Naive thymus-derived CD8-positive, alpha-beta T cell (primary cell): ENCODE results near the gene ATXN2. TPM values are rescaled to one million over a fixed set of nuclear protein-coding genes. Genes with fewer than 3 reads are reported as not detected.
"Not testable (repeated sequence)": the region's sequence is repeated elsewhere in the genome, so short reads cannot be mapped to it uniquely, and the experiment has no call there.

Experiments
- ATAC-seq, 2 donors: fragments of 150-1000 bp; cut with Tn5 transposase in 1 of 2; sonication (Bioruptor Pico), chemical (Tn5 transposase) in 1 of 2; 1 replicate in 1 of 2; 2 replicates in 1 of 2; pipeline ENCODE4 v1.10.0; 2021; ENCODE audit warnings: mild to moderate bottlenecking in 2 of 2, moderate library complexity in 2 of 2
- POLR2A ChIA-PET: fragments of 350-600 bp; sonication (Branson Sonifier 250); formaldehyde crosslinking; loops from one replicate; lab custom pipeline; 2021; ENCODE audit warnings: antibody characterized with exemption; lab: Charles Lee
- DNase-seq, 10 donors: peaks; one replicate each; pipeline versions ENCODE4 v3.0.0 to v3.0.0-alpha.2; 2020 to 2022
- H3K27ac Mint-ChIP-seq, 10 donors: one replicate each; pipeline ENCODE4 v1.8.0; 2020 to 2022; ENCODE audit warnings: mild to moderate bottlenecking in 10 of 10, mixed read lengths in 10 of 10, moderate library complexity in 4 of 10, inconsistent platforms in 1 of 10
- H3K27me3 Mint-ChIP-seq, 5 donors: one replicate each; pipeline ENCODE4 v1.8.0; 2021 to 2022; ENCODE audit warnings: mixed read lengths in 5 of 5
- H3K36me3 Mint-ChIP-seq, 3 donors: one replicate each; pipeline ENCODE4 v1.8.0; 2020 to 2022; ENCODE audit warnings: mixed read lengths in 3 of 3, mild to moderate bottlenecking in 2 of 3, inconsistent platforms in 1 of 3
- H3K4me1 Mint-ChIP-seq, 4 donors: one replicate each; pipeline ENCODE4 v1.8.0; 2021 to 2022; ENCODE audit warnings: mixed read lengths in 4 of 4
- H3K4me3 Mint-ChIP-seq, 10 donors: one replicate each; pipeline ENCODE4 v1.8.0; 2020 to 2022; ENCODE audit warnings: mild to moderate bottlenecking in 10 of 10, mixed read lengths in 10 of 10, moderate library complexity in 6 of 10, inconsistent platforms in 1 of 10
- H3K9me3 Mint-ChIP-seq, 9 donors: one replicate each; pipeline ENCODE4 v1.8.0; 2020 to 2022; ENCODE audit warnings: mixed read lengths in 9 of 9, mild to moderate bottlenecking in 3 of 9, inconsistent platforms in 1 of 9, moderate library complexity in 1 of 9
- polyA plus RNA-seq, 3 donors: library from polyadenylated mRNA; unstranded; fragments of 300-500 nt; fragmentation: Illumina TruSeq; gene quantifications; one replicate each; pipeline ENCODE4 v1.2.3, GENCODE V29; 2021
- total RNA-seq, 8 experiments: library from RNA in 2 of 8; stranded (reverse) in 2 of 8; gene quantifications; one replicate each; pipeline ENCODE4 v1.2.3 and lab custom pipeline; 2021 to 2026

Gene ATXN2
- total and polyA plus RNA-seq, 5 experiments from 2014 or later = 14.5 to 63.0 (median 27.4) TPM

DNA sequence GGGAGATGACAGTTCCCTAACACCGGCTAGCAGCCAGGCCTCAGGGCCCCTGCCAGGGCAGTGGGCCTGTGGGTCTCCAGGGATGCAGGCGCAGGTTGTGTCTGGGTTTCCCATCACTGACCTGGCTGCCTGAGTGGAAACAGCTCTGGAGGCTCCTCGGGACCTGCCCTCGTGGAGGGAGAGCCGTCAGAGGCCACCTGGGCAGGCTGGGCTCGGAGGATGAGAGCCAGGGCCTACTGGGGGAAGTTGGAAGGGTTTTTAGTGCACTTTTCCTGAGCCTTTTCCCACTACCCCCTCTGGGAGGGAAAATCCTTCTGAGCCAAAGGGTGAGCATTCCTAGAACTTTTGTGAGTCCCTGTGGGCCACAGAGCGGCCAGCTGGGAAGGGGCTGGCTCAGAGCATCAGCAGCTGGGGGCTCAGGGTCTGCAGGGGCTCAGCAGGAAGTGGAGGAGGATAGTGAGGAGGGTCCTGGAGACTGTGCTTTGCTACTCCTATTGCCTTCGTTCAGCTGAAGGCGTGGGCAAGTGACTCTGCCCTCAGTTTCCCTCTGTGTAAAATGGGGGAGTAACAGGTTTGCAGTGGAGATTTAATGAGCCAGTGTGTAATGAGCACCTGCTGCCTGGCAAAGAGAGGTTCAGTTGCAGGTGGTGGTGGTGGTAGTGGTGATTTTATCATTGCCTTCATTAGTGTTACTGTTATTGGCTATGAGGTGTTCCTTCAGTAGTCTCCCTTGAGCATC is 191.6 kb downstream of the ATXN2 start:
- DNase-seq = no peak
- no peak for ATAC-seq
- peak overlapping the region; percentile 81 to 94 (median 88) for H3K4me3 Mint-ChIP-seq
- no peaks in the 10 kb centered on the region for H3K36me3 Mint-ChIP-seq
- no peaks in the 10 kb centered on the region for H3K27me3 Mint-ChIP-seq
- H3K9me3 Mint-ChIP-seq = no peaks in the 10 kb centered on the region
- H3K27ac Mint-ChIP-seq = peak overlapping the region; percentile 53 to 95 (median 89)
- POLR2A ChIA-PET = interaction anchor here (0.9 to 11.8 kb wide), 6 partner anchors 20 to 42 kb away, joined by 4 to 106 read pairs (median 5); no protein-coding TSS in a partner anchor
- peaks cover 30 to 83% (median 79%) of the 10 kb centered on the region in 4 donors for H3K4me1 Mint-ChIP-seq

DNA sequence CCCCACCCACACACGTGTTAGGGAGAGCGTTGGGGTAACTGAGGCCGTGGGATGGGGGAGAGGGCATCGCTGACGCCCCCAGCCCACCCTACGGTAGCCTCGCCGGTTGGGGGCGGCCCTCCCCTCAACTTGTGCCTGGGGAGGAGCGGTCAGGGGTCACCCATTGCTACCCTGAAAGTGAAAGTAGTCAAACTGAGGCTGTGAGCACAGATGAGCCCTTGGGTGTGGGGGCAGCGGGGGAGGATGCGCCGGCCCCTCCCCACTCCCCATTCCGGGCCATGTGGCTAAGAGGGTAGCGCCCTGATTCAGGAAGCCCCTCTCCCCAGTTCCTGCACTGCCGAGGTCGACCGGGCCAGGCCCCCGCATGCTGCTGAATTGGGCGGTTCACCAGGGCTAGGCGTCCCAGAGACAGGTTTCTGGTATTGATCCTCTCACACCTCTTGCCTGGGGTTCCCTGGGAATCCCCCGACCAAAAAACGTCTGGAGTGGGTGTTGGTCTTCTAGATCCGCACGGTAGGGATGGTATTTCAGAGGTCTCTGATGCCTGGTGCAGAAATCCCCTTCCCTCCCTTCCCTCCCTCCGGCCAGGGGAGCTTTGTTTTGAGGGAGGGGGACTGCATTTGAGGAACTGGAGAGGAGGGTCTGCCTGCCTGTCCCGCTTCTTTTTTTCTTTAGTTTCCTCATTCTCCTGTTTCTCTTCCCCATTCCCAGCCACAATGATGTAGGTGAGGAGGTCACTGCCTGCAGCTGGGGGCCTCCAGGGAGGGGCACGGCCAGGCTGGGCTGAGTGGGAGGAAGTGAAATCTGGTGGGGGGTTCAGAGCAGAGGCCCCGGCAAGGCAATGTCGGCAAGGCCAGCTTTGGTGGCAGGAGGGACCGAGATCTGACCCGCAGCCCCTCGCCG is 192.4 kb downstream of the ATXN2 start:
- peaks cover 23 to 76% (median 71%) of the 10 kb centered on the region in 4 donors for H3K4me1 Mint-ChIP-seq
- peak in 8 of 10 donors; percentile 30 to 69 (median 39) for DNase-seq
- H3K36me3 Mint-ChIP-seq = no peaks in the 10 kb centered on the region
- peak in 1 of 2 donors; percentile 3 for ATAC-seq
- no peaks in the 10 kb centered on the region for H3K27me3 Mint-ChIP-seq
- no peaks in the 10 kb centered on the region for H3K9me3 Mint-ChIP-seq
- POLR2A ChIA-PET = interaction anchor here (0.6 to 11.8 kb wide), 5 partner anchors 21 to 40 kb away, joined by 3 to 106 read pairs (median 4); no protein-coding TSS in a partner anchor
- peak overlapping the region; percentile 77 to 95 (median 89) for H3K27ac Mint-ChIP-seq
- H3K4me3 Mint-ChIP-seq = peak overlapping the region; percentile 81 to 94 (median 88)

DNA sequence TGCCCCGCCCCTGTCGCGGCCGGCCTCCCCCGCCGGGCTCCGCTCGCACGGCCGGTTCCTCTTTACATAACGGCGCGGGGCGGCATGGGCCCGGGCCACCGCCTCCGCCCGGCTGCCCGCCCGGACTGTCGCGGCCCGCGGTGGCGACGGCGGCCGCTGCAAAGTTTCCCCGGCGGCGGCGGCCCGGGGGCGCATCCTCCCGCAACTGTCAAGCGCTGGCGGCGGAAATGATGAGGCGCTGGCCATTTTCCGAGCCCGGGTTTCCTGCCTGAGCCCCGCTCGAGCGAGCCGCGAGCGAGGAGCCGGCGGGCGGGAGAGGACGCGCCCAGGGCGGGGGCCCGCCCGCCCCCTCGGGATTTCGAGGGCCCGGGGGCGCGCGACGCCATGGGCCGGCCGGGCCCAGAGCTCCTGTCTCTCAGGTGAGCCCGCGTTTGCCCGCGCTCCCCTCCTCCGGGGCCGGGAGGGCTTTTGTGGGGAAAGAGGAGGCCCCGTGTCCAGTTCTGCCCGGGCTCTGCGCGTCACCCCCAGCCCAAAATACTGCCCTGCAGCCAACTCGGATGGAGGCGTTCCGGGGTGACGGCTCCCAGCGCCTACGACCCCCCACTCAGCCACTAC is 193.1 kb downstream of the ATXN2 start, which contains the start of gene SH2B3:
Gene SH2B3, plus strand, starts transcription at position 65 of the 615 bp plus-strand sequence. CDS start 12,223 bp downstream, outside the sequence.
- H3K4me1 Mint-ChIP-seq = peaks cover 23 to 68% (median 64%) of the 10 kb centered on the region in 4 donors
- no peaks in the 10 kb centered on the region for H3K9me3 Mint-ChIP-seq
- DNase-seq (peak in 7 of 10 donors; percentile 68 to 91 (median 78)), ATAC-seq (peak; percentile 57 to 58)
- peak within 1 kb of the TSS; percentile 87 to 97 (median 90) for H3K27ac Mint-ChIP-seq
- POLR2A ChIA-PET = interaction anchor here (0.6 to 11.8 kb wide), 4 partner anchors 22 to 39 kb away, joined by 3 to 106 read pairs (median 21); no protein-coding TSS in a partner anchor
- H3K4me3 Mint-ChIP-seq = peak within 1 kb of the TSS; percentile 81 to 94 (median 91)
- H3K27me3 Mint-ChIP-seq = no peaks in the 10 kb centered on the region
- H3K36me3 Mint-ChIP-seq = no peaks in the 10 kb centered on the region

DNA sequence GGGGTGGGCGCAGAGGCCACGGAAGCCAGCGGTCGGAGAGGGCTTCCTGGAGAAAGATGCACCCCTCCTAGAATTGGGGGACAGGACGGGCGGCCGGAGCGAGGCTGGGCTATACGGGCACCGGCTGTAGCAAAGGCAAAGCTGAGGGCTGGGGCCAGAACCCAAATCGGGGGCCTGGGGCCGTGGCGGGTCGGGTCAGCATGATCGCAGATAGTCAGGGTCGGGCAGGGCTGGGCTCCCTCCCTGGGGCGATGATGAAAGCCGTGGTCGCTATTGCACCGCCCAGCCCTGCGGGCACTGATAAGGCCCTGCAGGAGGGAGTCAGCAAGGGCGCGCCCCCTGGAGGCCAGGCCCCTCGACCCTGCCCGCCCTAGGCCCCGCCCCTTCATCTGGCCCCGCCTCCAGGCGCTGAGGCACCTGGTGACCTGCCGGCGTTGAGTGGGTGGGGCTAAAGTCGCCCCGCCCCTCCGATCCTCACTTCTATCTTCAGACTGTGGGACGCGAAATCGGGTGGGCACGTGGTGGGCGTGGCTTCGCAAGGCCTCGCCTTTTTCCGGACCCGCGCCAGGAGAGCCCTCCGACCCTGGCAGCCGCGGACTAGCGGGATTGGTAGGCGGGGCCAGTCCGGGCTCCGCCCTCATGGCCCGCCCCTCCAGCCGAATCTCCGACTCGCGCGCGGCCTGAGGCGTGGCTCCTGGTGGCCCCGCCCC is 193.8 kb downstream of the ATXN2 start:
- H3K27ac Mint-ChIP-seq = peak overlapping the region; percentile 63 to 92 (median 90)
- ATAC-seq (peak; percentile 69 to 80), DNase-seq (peak; percentile 96 to 100 (median 98))
- peak overlapping the region; percentile 81 to 94 (median 91) for H3K4me3 Mint-ChIP-seq
- H3K4me1 Mint-ChIP-seq = peaks cover 23 to 61% (median 58%) of the 10 kb centered on the region in 4 donors
- no peaks in the 10 kb centered on the region for H3K36me3 Mint-ChIP-seq
- H3K9me3 Mint-ChIP-seq = no peaks in the 10 kb centered on the region
- POLR2A ChIA-PET = interaction anchor here (0.6 to 11.8 kb wide), 10 partner anchors 8 to 704 kb away, joined by 3 to 106 read pairs (median 5); no protein-coding TSS in a partner anchor
- H3K27me3 Mint-ChIP-seq = no peaks in the 10 kb centered on the region

DNA sequence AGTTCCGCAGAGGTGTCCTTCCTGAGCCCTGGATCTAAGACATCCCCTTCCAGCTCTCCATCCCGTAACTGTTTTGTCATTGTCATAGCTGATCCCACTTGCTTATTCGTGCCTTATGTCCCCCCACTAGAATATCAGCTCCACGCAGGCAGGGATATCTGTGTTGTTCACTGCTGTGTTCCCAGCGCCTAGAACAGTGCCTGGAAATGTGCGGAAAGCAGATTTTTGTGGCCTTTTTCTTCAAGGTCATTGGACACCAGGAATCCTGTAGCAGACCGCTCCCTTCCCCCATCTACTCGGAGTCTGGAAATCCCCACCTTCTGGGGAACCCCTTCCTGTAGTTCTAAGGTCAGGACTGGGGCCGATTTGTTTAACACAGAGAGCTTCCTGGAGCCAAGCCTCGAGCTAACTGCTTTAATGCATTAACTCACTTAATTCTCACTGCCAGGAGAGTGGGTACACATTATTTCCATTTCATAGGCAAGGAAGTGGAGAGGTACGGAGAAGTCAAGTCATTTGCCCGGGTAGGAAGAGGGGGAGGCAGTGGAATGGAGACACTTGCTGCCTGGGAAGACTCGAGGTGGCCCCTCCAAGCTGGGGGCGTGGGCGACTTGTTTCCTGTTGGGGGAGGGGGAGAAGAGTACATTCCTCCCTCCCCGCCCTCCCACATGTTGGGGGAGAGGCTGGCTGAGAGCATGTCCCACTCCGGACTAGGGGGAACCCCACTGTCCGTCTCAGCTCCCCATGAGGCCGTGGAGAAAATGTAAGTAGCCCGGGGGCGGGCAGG is 194.6 kb downstream of the ATXN2 start:
- Mint-ChIP-seq H3K4me1 (peaks cover 24 to 57% (median 56%) of the 10 kb centered on the region in 4 donors), H3K36me3 (no peaks in the 10 kb centered on the region), H3K4me3 (peak overlapping the region; percentile 81 to 94 (median 91)), H3K9me3 (no peaks in the 10 kb centered on the region), H3K27me3 (no peaks in the 10 kb centered on the region), H3K27ac (peak overlapping the region; percentile 85 to 97 (median 90))
- DNase-seq = peak in 6 of 10 donors; percentile 32 to 68 (median 40)
- POLR2A ChIA-PET = interaction anchor here (0.5 to 11.8 kb wide), 12 partner anchors 9 to 598 kb away, joined by 3 to 106 read pairs (median 5); partner anchors contain the start of genes ACAD10 and BRAP
- ATAC-seq = no peak

DNA sequence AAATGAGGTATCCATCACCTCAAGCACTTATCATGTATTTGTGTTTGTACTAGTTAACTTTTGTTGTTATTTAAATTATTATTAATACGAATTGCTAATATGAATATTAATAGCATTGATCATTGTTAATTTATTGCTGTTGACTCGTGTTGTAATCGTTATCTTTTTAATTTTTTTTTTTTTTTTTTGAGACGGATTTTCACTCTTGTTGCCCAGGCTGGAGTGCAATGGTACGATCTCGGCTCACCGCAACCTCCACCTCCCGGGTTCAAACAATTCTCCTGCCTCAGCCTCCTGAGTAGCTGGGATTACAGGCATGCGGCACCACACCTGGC is 196.7 kb downstream of the ATXN2 start:
- not testable (repeated sequence) for H3K9me3 Mint-ChIP-seq, H3K36me3 Mint-ChIP-seq, DNase-seq, H3K27me3 Mint-ChIP-seq, ATAC-seq
- Mint-ChIP-seq H3K27ac (peak overlapping the region in 2 of 10 donors; percentile 74 to 85), H3K4me1 (peaks cover 20 to 53% (median 37%) of the 10 kb centered on the region in 4 donors), H3K4me3 (peak overlapping the region in 1 of 10 donors; percentile 92)
- POLR2A ChIA-PET = interaction anchor here (1.5 to 2.7 kb wide), 2 partner anchors 40 to 49 kb away, joined by 4 to 10 read pairs; no protein-coding TSS in a partner anchor

Other genes starting within 250 kb of the ATXN2 start
- gene PHETA1, start 230.2 kb downstream of the ATXN2 start, total RNA-seq = 1 to 10 TPM; 3.0 to 3.8 TPM
- 1 to 10 TPM in 2 of 3 donors, under 1 TPM in 1; 0.11 to 1.5 (median 1.3) TPM for gene PHETA1, start 230.2 kb downstream of the ATXN2 start, polyA plus RNA-seq
- gene SH2B3, start 193.4 kb downstream of the ATXN2 start, total RNA-seq = 10 to 100 TPM; 12.5 to 12.8 TPM
- gene SH2B3, start 193.4 kb downstream of the ATXN2 start, polyA plus RNA-seq = 1 to 10 TPM; 2.1 to 5.3 (median 3.2) TPM
- 10 to 100 TPM; 24.9 to 26.7 TPM for gene BRAP, start 86.6 kb upstream of the ATXN2 start, total RNA-seq
- 10 to 100 TPM; 17.8 to 25.1 (median 20.4) TPM for gene BRAP, start 86.6 kb upstream of the ATXN2 start, polyA plus RNA-seq
- 10 to 100 TPM; 57.3 to 62.2 TPM for gene ACAD10, start 86.7 kb upstream of the ATXN2 start, total RNA-seq
- gene ACAD10, start 86.7 kb upstream of the ATXN2 start, polyA plus RNA-seq = 10 to 100 TPM in 2 of 3 donors, 1 to 10 TPM in 1; 9.4 to 12.9 (median 10.1) TPM
- 1 to 10 TPM; 3.1 to 3.9 TPM for gene ALDH2, start 167.6 kb upstream of the ATXN2 start, total RNA-seq
- 1 to 10 TPM in 1 of 3 donors, under 1 TPM in 2; 0.73 to 1.3 (median 0.85) TPM for gene ALDH2, start 167.6 kb upstream of the ATXN2 start, polyA plus RNA-seq
- gene MAPKAPK5, start 242.9 kb upstream of the ATXN2 start, total RNA-seq = 10 to 100 TPM; 76.4 to 80.6 TPM
- gene MAPKAPK5, start 242.9 kb upstream of the ATXN2 start, polyA plus RNA-seq = 10 to 100 TPM; 25.8 to 54.2 (median 33.5) TPM